ENCODE results near the gene PIGN.

The PIGN gene

GRCh38 chr18:61998335-61998734 is 188.5 kb downstream of the PIGN start:
- no peaks in the 10 kb centered on the region for H3K36me3 ChIP-seq (ENCODE audit: control insufficient read depth in 1 of 2, insufficient read depth in 2 of 2, low read length in 2 of 2)
- no peaks in the 10 kb centered on the region for H3K9me3 ChIP-seq (ENCODE audit: control insufficient read depth in 1 of 2, low read length in 2 of 2)
- no peaks in the 10 kb centered on the region for H3K27me3 ChIP-seq (ENCODE audit: low read depth, low read length)
- no peak overlapping the region for H3K4me3 ChIP-seq (ENCODE audit: low read depth in 1 of 2, low read length in 2 of 2)
- H3K4me1 ChIP-seq (ENCODE audit: control insufficient read depth in 1 of 2, insufficient read depth in 2 of 2, low read length in 2 of 2), result no peaks in the 10 kb centered on the region
- no peak overlapping the region for H3K27ac ChIP-seq (ENCODE audit: low read length)

GRCh38 chr18:61995618-61996017 is 191.2 kb downstream of the PIGN start:
- H3K9me3 ChIP-seq (ENCODE audit: control insufficient read depth in 1 of 2, low read length in 2 of 2), result no peaks in the 10 kb centered on the region
- no peak overlapping the region for H3K27ac ChIP-seq (ENCODE audit: low read length)
- no peaks in the 10 kb centered on the region for H3K27me3 ChIP-seq (ENCODE audit: low read depth, low read length)
- peaks cover 0 to 5% of the 10 kb centered on the region in 2 donors for H3K4me1 ChIP-seq (ENCODE audit: control insufficient read depth in 1 of 2, insufficient read depth in 2 of 2, low read length in 2 of 2)
- H3K36me3 ChIP-seq (ENCODE audit: control insufficient read depth in 1 of 2, insufficient read depth in 2 of 2, low read length in 2 of 2), result peaks cover 0 to 4% of the 10 kb centered on the region in 2 donors
- H3K4me3 ChIP-seq (ENCODE audit: low read depth in 1 of 2, low read length in 2 of 2), result no peak overlapping the region

DNA sequence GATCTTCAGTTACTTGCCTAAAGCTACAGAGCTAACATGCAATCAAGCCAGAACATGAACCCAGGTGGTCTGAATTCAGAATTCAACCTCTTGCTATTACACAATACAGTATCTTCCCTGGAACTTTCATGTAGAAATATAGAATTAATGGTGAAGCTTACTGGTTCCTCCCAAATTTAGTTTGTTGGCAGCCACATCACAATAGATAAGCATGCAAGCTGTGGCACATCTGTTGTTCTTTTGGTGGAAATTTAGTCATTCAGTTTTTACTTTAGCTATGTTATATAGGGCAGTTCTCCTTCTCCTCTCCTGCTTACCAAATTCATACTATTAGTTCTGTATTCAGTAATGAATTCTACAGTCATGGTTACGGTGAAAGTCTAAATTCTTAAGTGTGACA is 193.0 kb downstream of the PIGN start:
- no peak overlapping the region for H3K4me3 ChIP-seq (ENCODE audit: low read depth in 1 of 2, low read length in 2 of 2)
- H3K27ac ChIP-seq (ENCODE audit: low read length), result no peak overlapping the region
- H3K27me3 ChIP-seq (ENCODE audit: low read depth, low read length), result no peaks in the 10 kb centered on the region
- peaks cover 0 to 5% of the 10 kb centered on the region in 2 donors for H3K4me1 ChIP-seq (ENCODE audit: control insufficient read depth in 1 of 2, insufficient read depth in 2 of 2, low read length in 2 of 2)
- H3K9me3 ChIP-seq (ENCODE audit: control insufficient read depth in 1 of 2, low read length in 2 of 2), result no peaks in the 10 kb centered on the region
- H3K36me3 ChIP-seq (ENCODE audit: control insufficient read depth in 1 of 2, insufficient read depth in 2 of 2, low read length in 2 of 2), result peaks cover 0 to 4% of the 10 kb centered on the region in 2 donors

- Histone ChIP-seq H3K36me3 (ENCODE audit: control insufficient read depth in 1 of 2, insufficient read depth in 2 of 2, low read length in 2 of 2) (peaks cover 0 to 4% of the 10 kb centered on the region in 2 donors), H3K4me3 (ENCODE audit: low read depth in 1 of 2, low read length in 2 of 2) (no peak overlapping the region), H3K27me3 (ENCODE audit: low read depth, low read length) (no peaks in the 10 kb centered on the region), H3K27ac (ENCODE audit: low read length) (no peak overlapping the region), H3K9me3 (ENCODE audit: control insufficient read depth in 1 of 2, low read length in 2 of 2) (no peaks in the 10 kb centered on the region), H3K4me1 (ENCODE audit: control insufficient read depth in 1 of 2, insufficient read depth in 2 of 2, low read length in 2 of 2) (peaks cover 0 to 5% of the 10 kb centered on the region in 2 donors)
Measured at GRCh38 chr18:61992923-61993322, 193.9 kb downstream of the PIGN start.

DNA sequence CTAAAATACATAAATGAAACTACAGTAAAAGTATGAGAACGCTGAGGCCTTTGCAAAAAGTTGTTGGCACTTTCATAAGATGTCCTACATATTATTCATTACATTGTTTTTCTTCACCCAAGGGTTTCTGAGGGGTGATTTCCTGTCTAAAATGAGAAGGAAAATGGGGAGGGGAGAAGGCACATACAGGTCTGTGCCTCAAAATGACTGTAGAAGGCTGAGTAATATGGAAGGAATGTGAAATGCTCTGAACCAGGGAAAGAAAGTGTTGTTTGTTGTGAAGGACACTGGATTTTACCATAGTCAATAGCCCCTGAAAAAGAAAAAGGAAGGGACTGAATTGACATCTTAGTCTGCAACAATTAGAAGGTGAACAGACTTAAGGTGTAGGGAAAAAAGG is 194.6 kb downstream of the PIGN start:
- Histone ChIP-seq H3K9me3 (ENCODE audit: control insufficient read depth in 1 of 2, low read length in 2 of 2) (no peaks in the 10 kb centered on the region), H3K4me3 (ENCODE audit: low read depth in 1 of 2, low read length in 2 of 2) (no peak overlapping the region), H3K27me3 (ENCODE audit: low read depth, low read length) (no peaks in the 10 kb centered on the region), H3K27ac (ENCODE audit: low read length) (no peak overlapping the region), H3K36me3 (ENCODE audit: control insufficient read depth in 1 of 2, insufficient read depth in 2 of 2, low read length in 2 of 2) (peaks cover 0 to 4% of the 10 kb centered on the region in 2 donors), H3K4me1 (ENCODE audit: control insufficient read depth in 1 of 2, insufficient read depth in 2 of 2, low read length in 2 of 2) (peaks cover 0 to 5% of the 10 kb centered on the region in 2 donors)

DNA sequence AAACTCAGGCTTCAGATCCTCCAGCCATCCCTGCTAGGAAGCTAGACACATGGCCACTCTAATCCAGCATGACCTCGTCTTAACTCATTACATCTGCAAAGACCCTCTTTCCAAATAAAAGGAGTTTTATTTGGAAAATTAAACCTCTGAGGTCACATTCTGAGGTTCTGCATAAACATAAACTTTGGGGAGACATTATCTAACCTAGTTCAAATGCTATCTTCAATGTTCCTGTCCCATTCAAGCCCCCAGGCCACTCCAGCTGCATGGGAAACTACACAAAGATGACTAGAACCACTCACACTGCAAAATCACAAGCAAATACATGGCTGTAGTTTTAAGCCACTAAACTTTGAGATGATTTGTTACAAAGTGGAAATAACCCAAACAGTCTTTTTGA is 195.0 kb downstream of the PIGN start:
- no peaks in the 10 kb centered on the region for H3K27me3 ChIP-seq (ENCODE audit: low read depth, low read length)
- H3K4me3 ChIP-seq (ENCODE audit: low read depth in 1 of 2, low read length in 2 of 2), result no peak overlapping the region
- peaks cover 0 to 5% of the 10 kb centered on the region in 2 donors for H3K4me1 ChIP-seq (ENCODE audit: control insufficient read depth in 1 of 2, insufficient read depth in 2 of 2, low read length in 2 of 2)
- peaks cover 0 to 4% of the 10 kb centered on the region in 2 donors for H3K36me3 ChIP-seq (ENCODE audit: control insufficient read depth in 1 of 2, insufficient read depth in 2 of 2, low read length in 2 of 2)
- H3K27ac ChIP-seq (ENCODE audit: low read length), result no peak overlapping the region
- no peaks in the 10 kb centered on the region for H3K9me3 ChIP-seq (ENCODE audit: control insufficient read depth in 1 of 2, low read length in 2 of 2)

DNA sequence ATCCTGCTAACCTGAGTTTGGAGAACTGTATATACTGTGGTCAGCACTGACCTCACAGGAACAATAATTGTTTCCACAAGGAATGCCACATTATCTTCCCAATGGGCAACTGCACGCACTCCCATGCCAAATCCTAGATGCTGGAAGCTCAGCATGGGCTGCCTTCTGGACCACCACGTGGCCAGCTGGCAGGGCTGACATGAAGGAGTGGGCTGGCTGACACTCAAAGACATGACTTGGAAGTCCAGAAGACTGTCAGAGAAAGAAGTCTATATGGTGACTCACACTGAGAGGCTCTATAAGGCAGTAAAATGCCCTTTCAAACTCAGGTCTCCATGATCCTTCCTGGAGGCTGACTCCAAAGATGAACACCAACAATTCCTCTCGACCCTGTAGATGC is 195.7 kb downstream of the PIGN start:
- H3K27ac ChIP-seq (ENCODE audit: low read length), result no peak overlapping the region
- no peak overlapping the region for H3K4me3 ChIP-seq (ENCODE audit: low read depth in 1 of 2, low read length in 2 of 2)
- H3K27me3 ChIP-seq (ENCODE audit: low read depth, low read length), result no peaks in the 10 kb centered on the region
- peaks cover 0 to 5% of the 10 kb centered on the region in 2 donors for H3K4me1 ChIP-seq (ENCODE audit: control insufficient read depth in 1 of 2, insufficient read depth in 2 of 2, low read length in 2 of 2)
- no peaks in the 10 kb centered on the region for H3K9me3 ChIP-seq (ENCODE audit: control insufficient read depth in 1 of 2, low read length in 2 of 2)
- peaks cover 0 to 4% of the 10 kb centered on the region in 2 donors for H3K36me3 ChIP-seq (ENCODE audit: control insufficient read depth in 1 of 2, insufficient read depth in 2 of 2, low read length in 2 of 2)
